ENCODE data around the gene PDK4.
"Not testable (repeated sequence)": the region's sequence is repeated elsewhere in the genome, so short reads cannot be mapped to it uniquely, and the experiment has no call there.

The PDK4 gene

DNA sequence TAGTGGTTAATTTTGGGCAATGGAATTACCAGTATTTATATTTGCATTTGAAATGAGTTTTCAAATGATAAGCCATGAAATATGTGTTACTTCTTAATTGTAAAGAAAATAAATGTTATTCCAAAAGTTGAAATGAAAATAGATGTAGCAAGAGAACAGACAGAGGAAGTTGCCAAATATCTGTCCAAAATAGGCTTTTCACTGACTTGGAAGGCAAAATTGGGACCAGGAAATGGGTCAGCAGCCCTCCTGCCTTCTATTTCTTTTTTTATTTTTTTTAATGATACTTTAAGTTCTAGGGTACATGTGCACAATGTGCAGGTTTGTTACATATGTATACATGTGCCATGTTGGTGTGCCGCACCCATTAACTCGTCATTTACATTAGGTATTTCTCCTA, 8.1 kb upstream of the PDK4 start:
- DNase-seq, result not testable (repeated sequence)

DNA sequence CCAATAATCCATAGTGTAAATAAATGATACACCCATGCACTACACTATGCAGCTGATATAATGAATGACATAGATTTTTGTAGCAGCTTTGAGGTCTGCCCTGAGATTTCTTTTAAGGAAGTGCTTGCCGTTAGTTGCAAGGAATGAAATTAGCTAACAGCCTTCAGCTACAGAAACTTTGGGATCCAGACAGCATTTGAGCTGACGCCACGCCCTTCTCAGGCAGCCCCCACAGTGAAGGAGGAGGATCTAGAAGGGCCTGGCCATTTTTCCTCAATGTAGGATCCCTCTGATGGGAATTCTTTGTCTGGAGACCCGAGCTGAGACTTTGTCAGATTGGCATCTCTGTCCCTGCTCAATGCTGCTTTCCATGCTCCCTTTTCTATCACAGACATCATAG, 6.1 kb upstream of the PDK4 start:
- DNase-seq, result no peak

DNA sequence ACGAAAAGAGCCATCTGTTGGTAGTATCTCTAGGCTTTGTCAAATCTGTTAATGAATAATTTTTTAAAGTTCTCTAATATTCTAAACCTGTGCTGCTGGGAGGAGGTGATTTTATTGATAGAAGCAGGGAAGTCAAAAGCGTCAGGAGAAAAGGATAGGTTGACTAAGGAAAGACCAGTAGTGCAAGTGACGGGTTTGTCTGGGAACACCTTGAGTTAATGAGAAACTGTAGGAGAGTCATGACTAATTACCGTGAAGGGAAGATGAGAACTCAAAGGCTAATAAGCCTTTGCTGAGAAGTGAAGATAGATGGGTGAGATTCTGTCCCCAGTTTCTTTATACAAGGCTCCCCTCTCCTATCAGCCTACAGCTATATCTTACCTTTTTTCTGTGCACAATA, 5.0 kb upstream of the PDK4 start:
- DNase-seq, result no peak

DNA sequence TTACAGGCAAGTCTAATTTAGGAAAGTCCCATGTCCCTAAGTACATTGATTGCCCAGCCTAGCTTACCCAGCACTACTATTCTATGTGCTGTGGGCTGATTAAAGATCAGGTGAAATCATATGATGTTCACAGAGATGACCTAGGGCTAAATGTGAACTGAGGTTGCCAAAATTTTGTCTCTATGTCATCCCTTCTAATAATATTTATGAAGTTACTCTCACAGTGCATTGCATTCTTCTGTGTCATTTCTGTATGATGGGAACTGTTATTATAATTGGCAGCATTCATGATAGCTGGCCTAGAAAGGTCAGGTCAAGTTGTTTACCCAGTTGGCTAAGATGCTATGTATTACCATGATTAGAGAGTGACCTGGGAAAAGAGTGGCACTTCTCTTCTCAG, 2.8 kb upstream of the PDK4 start:
- DNase-seq, result no peak

DNA sequence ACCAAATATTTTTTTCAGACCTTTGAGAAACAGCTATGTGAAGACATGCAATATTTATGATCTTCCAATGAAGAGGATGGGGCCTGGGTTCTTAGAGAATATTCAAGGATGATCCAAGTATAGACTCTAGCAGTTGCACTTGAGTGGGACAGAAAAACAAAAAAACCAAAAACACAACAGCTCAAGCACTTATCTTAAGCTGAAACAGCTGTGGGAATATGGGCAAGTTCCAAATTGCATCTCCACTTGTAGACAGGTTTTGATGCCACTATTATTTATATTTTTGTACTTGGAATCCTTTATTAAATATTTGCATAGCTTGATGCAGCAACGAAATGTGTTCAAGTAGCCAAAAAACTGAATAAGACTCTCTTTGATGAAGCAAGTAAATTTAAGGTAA, 2.2 kb upstream of the PDK4 start:
- no peak for DNase-seq

DNA sequence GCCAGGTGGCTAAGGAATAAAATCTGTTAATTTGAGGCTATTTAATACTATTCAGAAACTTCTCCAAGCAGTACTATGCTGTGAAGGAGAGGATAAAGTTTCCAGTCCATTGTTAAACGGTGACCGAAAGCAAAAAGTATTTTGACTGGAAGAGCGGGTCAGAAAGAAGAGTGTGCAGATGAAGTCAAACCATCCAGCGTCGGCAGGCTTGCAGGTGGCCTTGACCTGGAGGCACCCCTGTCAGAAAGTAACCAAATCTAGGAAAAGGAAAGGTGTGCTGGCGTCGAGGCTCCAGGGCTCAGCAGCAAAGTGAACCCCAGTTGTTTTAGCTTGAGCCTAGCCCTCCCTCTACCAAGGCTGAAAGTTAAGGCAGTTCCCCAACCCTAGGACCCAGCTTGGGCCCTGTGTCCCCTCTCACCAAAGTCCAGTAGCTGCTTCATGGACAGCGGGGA, 544 bp downstream of the PDK4 start:
- no peak for DNase-seq

DNA sequence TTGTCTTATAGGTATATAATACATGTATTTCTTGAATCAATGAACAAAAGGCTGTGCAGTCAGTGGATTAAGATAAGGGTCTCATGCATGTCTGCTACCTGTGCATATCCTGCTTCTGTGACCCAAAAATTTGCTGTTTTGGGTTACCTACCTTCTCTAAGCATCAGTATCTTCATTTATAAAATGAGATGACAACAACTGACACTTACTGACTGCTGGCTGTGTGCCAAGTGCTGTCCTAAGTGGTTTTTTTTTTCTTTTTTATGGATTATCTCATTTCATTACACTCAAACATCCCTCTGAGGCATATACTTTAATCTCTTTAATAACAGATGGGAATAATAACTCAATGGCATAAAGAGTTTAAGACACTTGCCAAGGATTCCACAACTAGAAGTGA, 2.1 kb downstream of the PDK4 start:
- DNase-seq, result no peak

DNA sequence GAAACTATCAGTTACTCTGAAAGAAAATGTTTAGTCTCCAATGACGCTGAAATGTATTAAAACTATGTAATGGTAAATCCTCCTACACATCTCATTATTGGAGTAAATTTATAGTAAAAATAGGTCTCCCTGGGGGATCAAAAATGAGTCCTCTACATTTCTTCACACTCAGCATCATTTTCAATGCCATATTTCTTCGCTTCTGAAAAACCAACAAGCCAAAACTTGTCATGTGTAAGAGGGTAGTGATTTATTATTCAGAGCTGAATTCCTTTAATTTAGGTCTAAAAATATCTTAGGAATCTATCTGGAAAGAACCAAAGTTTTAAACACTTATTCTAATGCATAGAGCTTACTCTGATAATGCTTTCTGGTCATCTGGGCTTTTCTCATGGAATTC, 3.0 kb downstream of the PDK4 start:
- DNase-seq, result no peak

DNA sequence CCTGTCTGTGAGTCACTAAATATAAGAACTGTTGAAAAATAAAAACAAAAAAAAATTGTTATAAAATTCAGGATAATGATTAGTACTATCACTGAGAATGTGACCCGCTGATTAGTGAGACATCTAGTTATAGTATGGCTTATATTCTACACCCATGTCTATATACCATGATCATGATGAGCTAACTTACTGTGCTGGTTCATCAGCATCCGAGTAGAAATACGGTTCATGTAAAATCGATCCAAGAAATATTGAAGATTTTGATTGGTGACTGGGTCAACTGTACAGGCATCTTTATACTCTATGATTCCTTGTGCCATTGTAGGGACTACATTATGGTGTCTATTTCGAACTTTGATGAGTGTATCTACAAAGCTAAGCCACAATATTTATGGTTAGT, 3.7 kb downstream of the PDK4 start:
- DNase-seq, result no peak

DNA sequence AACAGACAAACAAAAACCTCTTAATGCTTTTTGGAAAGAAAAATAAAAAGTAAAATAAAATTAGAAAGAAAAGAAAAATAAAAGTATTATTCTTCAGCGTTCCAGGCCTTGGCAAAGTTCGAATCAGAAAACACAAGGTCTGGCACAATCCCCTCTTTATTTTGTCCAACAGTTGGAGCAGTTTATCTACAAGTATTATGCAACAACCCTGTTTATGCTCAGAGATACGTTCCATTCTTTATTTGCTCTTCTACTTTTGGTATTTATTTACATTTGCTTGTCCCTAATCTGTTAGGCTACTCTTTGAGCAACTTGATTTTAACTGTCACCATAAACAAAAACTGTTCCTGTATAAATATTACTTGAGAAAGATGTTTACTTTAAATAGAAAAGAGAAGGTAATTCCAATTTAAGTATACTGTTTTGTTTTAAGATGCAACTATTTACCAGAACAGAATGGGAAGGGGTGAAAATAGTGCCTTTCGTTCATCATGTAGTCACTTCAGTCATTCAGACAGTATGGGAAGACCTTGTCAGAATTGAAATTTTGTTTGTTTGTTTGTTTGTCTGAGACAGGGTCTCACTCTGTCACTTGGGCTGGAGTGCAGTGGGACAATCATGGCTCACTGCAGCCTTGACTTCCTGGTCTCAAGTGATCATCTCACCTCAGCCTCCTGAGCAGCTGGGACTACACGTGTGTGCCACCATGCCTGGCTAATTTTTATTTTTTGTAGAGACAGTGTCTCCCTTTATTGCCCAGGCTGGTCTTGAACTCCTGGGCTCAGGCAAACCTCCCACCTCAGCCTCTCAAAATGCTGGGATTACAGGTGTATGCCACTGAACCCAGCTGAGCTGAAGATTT, 5.7 kb downstream of the PDK4 start:
- DNase-seq, result no peak

DNA sequence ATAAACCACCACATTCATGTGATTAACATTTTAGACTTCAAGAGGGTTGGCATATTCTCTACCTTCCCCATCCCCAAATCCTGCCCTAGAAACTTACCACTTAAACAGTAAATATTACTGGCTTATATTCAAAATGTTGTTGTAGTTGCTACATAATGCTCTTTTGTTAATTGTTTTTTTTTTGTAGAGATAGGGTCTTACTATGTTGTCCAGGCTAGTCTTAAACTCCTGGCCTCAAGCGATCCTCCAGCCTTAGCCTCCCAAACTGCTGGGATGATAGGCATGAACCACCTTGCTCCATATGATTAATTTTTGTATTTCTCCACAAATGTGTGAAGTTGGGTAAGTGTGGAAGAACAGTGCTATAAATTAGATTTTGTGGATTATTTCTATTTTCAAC, 6.5 kb downstream of the PDK4 start:
- no peak for DNase-seq

DNA sequence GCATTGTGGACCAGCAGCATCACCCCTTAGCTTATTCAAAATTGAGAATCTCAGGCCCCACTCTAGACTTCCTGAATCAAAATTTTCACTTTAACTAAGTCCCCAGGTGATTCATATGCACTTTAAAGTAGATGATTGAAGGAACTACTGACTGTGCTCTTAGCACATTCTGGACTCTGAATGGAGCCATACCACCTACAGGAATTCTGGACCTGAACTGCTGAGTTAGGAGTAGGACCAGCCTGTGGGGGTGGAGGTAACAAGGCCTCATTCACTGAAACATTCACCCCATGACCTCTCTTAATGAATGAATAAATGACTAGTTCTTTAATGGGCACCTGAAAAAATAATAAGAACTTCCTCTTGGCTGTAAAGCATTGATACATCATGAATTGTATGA, 7.3 kb downstream of the PDK4 start:
- no peak for DNase-seq

DNA sequence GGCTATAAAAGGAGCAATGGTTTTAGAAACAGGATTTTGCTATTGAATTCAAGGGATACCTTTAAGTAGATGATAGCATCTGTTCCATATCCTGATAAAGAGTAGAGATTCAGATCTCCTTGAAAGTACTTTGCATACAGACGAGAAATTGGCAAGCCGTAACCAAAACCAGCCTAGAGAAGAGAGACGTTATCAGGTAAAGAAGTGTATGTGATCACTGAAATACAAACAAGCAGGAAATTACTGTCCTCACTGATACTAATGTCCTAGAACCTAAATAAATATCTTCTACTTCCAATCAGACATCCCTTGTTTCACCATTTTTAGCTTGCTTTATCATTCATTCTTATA, 9.4 kb downstream of the PDK4 start:
- DNase-seq, result no peak

DNA sequence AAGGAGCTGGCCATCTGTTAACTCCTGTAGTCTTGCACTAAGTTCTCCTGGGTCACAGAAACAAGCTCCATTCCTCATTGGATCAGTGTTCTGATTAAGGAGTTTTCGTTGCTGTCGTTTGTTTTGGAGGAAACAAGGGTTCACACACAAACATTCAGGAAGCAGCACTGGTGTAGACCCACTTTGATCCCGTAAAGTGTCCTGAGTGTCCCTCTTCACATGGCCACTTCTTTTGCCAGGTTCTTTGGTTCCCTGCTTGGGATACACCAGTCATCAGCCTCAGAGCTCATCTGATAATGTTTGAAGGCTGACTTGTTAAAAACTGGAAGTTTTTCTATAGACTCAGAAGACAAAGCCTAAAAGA, 10.9 kb downstream of the PDK4 start:
- no peak for DNase-seq

DNA sequence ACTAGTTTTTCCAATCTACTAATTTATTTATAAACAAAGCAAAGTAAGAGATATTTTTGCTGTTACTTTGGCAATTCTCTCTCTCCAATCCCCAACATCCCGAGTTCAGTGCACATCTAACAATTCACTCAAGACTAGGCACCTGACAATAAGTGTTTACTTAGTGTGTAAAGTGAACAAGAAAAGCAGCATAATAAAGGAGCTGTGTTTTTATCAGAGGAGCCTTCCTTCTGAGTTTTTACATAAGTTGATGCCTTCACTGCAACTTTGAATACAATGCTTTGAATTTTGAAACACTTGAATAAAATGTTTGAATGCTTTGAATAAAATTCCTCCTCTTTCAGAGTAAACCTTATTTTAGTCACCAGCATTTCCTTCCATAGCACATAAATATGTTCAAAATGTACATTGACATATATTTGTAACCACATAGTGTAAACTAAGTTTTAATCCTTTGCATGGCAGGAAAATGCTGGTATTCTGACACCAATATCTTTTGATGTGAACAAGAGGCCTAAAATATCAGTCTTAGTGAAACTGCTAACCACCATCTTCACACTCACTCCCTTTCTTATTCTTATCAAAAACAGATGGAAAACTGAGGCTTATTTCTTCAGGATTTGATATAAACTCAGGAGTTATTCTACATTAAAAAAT, 11.4 kb downstream of the PDK4 start:
- no peak for DNase-seq

DNA sequence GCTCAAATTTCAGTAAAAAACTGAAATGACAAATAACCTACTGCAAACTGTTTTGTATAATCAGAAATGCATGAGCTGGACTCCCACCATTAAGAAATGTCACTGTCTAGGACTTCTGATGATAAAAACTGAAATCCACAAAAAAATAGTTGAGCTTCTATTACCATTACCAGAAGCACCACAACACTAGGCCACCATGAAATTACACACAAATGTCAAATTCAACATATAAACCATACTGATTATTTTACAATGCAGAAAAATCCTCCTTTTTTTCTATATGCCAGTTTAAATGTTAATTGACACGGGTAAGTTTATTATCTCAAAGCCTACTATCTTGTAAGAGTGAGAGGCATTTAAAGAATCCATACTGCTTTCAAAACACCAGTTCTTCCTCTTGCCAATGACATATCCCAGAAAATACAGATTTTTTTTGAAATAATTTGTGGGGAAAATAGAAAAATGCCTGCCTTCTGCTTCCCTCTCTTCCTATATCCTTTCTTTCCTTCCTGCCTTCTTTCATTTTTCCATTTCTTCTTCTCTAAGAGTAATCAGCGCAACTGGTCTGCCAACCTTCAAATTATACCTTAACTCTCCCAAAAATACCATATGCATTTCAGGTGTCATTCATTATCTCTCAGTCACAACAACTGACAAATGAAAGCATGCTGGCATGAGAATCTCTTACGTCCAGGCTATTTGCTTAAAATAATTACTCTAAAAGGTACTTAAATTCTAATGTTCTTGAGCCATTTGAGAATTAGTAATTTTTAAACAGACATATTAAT, 12.3 kb downstream of the PDK4 start:
- no peak for DNase-seq

DNA sequence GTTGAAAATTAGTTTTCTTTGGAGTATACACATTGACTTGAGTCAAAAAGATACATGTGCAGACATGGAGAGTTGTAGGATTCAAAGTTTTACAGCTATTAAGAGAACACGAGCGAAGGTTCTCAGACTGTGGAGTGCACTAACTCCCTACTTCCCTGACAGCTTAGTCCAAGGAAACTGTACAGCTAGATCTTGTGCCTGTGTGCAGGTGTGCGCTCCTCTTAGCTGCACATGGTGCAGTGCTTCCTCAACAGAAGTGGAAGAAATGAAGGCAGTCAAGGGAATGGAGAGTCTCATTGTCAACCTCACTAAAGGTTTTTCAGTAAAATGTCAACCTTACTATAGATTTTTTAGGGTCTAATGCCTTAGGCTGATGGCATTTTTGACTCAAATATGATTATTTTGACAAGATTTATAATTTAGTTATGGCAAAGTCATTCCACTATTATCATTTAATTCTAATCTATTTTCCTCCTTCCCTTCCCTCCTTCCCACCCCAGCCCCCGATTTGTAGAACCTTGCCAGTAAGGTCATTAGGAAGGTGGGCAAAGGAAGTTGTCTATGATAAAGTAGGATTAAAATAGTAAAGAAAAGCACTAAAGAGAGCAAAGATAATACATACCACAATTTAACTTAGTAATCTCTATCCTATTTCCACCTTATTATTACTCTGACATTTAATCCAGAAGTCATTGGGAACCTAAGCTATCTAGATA, 13.6 kb downstream of the PDK4 start:
- no peak for DNase-seq

DNA sequence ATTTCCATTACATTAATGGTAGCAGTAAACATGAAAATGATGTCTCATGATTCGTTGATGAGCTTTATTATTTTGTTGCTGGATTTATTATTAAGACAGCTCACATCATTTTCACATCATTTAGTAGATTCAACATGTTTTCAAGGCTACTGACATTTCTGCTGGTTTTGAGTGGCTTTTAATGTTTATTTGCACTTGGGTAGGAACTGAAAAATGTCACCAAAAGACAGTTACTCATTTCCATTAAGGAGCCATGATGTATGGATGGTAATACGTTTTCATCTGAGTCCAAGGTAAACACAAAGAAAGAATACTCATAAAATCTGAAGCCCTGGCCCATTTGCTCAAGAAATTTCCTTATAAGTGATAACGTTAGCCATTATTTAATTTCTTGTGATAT, 14.8 kb downstream of the PDK4 start:
- DNase-seq, result no peak

DNA sequence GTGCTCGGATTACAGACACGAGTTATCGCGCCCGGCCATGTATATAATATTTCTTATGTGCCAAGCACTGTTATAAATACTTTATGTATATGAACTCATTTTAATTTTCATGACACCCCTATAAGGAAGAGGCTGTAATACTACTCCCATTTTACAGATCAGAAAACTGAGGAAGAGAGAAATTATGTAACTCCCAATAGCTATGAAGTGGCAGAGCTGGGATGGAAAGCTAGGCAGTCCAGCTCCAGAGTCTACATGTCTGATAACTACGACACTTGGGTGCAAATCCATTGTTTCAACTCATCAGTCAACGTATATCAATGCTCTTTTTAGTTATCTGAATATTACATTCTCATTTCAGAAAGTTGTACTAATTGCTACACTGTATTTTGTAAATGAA, 17.0 kb downstream of the PDK4 start:
- DNase-seq, result no peak

DNA sequence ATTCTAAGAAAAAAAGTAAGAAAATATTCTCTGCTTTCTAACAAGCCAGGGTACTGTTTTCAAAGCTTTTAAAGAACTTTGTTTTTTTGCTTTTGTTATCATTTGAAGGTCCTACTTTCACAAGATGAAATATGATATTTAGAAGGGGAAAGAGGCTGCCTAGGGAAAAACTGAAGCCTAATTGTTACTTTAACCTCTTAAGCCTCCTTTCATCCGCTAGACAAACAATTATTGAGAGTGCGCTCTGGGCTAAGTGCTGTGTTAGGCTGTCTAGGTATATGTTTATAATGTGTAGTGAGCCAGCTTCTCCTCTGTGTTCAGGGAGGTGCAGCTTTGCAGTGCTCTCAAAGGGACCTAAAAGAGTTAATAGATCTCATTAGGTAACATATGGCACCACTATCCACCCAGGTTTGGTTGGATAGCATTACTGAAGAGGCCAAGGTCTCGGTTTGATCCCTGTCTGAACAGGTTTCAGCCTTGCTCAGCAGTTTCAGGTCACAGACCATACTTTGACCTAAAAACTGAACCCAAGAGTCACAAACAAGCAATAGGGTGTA, 17.9 kb downstream of the PDK4 start:
- no peak for DNase-seq

DNA sequence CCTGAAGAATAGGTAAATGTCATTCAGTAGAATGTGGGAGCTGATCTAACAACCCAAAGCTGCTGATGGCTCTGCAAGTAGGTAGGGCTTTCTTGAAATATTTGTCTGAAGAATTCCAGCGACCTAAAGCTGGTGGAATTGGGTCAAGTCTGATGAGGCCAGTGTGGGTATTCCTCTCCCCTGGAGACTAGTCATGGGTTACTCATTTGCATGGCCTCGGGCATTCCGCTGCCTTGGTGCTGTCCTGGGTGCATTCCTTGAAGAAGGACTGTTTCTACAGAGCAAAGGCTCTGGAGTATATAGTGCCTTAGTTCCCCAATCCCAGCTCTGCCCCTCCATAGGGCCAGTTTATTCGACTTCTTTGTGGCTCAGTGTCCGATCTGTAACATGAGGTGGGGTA, 19.2 kb downstream of the PDK4 start:
- DNase-seq, result peak; percentile 59

DNA sequence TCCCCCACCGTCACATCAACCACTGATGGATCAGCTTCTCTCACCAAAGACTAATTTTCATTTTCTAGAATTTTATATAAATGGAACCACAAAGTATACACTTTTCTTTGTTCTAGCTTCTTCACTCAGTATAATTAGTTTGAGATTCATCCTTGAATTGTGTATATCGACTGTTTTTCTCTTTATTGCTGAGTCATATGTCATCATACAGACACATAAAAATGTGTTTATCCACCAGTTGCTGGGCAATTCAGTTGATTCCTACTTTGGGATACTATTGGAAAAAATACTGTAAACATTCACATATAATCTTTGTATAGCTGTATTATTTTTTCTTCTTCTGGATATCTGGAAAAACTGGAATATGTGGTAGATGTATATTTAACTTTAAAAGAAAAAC, 26.6 kb downstream of the PDK4 start:
- DNase-seq, result no peak

DNA sequence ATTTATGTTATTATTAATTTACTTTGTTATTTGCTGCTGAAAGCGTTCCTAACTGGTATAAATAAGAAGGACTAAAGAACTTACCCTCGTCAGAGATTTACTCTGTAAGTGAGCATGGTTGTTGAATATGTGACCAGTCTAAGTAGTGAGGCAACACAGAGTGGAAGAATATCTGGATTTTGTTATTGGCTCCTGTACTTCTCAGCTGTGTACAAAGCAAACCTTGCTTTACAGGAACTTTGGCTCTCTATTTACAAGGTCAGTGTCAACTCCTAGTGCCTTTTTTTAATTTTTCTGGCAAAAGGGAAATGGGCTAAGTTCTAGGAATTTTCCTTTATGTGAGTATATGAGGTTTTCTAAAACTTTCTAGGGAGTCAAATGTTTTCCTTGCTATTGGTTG, 35.6 kb downstream of the PDK4 start:
- DNase-seq, result no peak
